Measurements from ENCODE around the gene FSTL1. TPM values are rescaled to one million over a fixed set of nuclear protein-coding genes. Genes with fewer than 3 reads are reported as not detected.

Gene FSTL1
- total and polyA plus RNA-seq, 2 of the 8 experiments (the other 6 are each of a cell fraction or from before 2014, with no cell fraction given) = 158 to 516 TPM

- H2BK5ac ChIP-seq (ENCODE audit: low read depth, low read length) = no peak overlapping the region
- 91% methylated on average over 4 of the region's 4 CpGs; no CpG with 5 or more reads in 1 of the 2 experiments for WGBS, 2 experiments (ENCODE audit: extremely low coverage in 1 of 2, insufficient coverage in 1 of 2, insufficient read length in 1 of 2, insufficient replicate concordance in 2 of 2, low coverage in 1 of 2, low lambda C conversion rate in 2 of 2, missing lambda C conversion rate in 1 of 2)
- no peak for TF ChIP-seq JUND (IDR thresholded peaks at IDR 0.05; ENCODE audit: low read length)
- no peak for TF ChIP-seq SP2 (IDR thresholded peaks at IDR 0.05; ENCODE audit: low read length)
- no peak for TF ChIP-seq YY1 (IDR thresholded peaks at IDR 0.05; ENCODE audit: low read depth, low read length)
- no peak for TF ChIP-seq ATF2 (IDR thresholded peaks at IDR 0.05; ENCODE audit: low read length)
- TF ChIP-seq CBX8 (IDR thresholded peaks at IDR 0.05; ENCODE audit: borderline replicate concordance, low read depth, low read length) = no peak
- TF ChIP-seq E2F6 (IDR thresholded peaks at IDR 0.05) = no peak
- TF ChIP-seq RAD21 (IDR thresholded peaks at IDR 0.05 in 1 of 2, conservative IDR thresholded peaks at IDR 0.05 in 1 of 2; ENCODE audit: low read depth in 2 of 2, low read length in 2 of 2) = no peak
- TF ChIP-seq SIN3A (conservative IDR thresholded peaks at IDR 0.05 in 1 of 2, IDR thresholded peaks at IDR 0.05 in 1 of 2; ENCODE audit: low read depth in 1 of 2, low read length in 2 of 2) = no peak
- no peak for TF ChIP-seq NANOG (IDR thresholded peaks at IDR 0.05; ENCODE audit: insufficient read depth, low read depth, low read length, poor library complexity, severe bottlenecking)
- TF ChIP-seq GTF2F1 (IDR thresholded peaks at IDR 0.05; ENCODE audit: borderline replicate concordance, low read depth, low read length) = no peak
- no peak for TF ChIP-seq ASH2L (IDR thresholded peaks at IDR 0.05; ENCODE audit: low read length)
These were observed 27.0 kb upstream of the FSTL1 start for GRCh38 chr3:120477781-120478180.

More at GRCh38 chr3:120477781-120478180, 27.0 kb upstream of the FSTL1 start:
- Histone ChIP-seq H3K79me1 (ENCODE audit: low read depth, low read length) (no peaks in the 10 kb centered on the region), H3K18ac (ENCODE audit: extremely low read depth, low read length) (no peak overlapping the region; the same call in 1 of the 2 replicates), H3K4me1 (replicated peaks in 1 of 4; ENCODE audit: control insufficient read depth in 3 of 4, insufficient read depth in 4 of 4, low read length in 3 of 4) (peaks cover 1 to 12% (median 4%) of the 10 kb centered on the region in 4 experiments; a peak in 5 of 7 replicates), H3K4me2 (ENCODE audit: insufficient read depth in 1 of 2, low read depth in 2 of 2, low read length in 2 of 2) (no peak overlapping the region), H3K56ac (replicated peaks; ENCODE audit: insufficient read length, low read depth, low read length) (no peak overlapping the region), H2AK5ac (ENCODE audit: low read depth, low read length) (no peak overlapping the region), H3K23ac (ENCODE audit: insufficient read length) (no peak overlapping the region), H4K20me1 (replicated peaks in 1 of 2; ENCODE audit: control insufficient read depth in 1 of 2, insufficient read depth in 2 of 2, low read length in 2 of 2) (no peaks in the 10 kb centered on the region), H3K79me2 (ENCODE audit: control insufficient read depth in 1 of 2, insufficient read depth in 2 of 2, low read length in 2 of 2) (no peaks in the 10 kb centered on the region), H3K27me3 (replicated peaks in 1 of 4; ENCODE audit: control insufficient read depth in 3 of 4, extremely low read depth in 1 of 4, insufficient read depth in 3 of 4, low read length in 3 of 4) (no peaks in the 10 kb centered on the region), H2BK20ac (ENCODE audit: low read length) (no peak overlapping the region), H4K8ac (ENCODE audit: extremely low read depth, insufficient read depth, low read length) (no peak overlapping the region), H3K14ac (ENCODE audit: insufficient read length) (no peak overlapping the region), H3K36me3 (ENCODE audit: control insufficient read depth in 2 of 4, insufficient read depth in 4 of 4, low read length in 3 of 4) (no peaks in the 10 kb centered on the region), H2AFZ (ENCODE audit: low read length) (no peak overlapping the region; the same call in 1 of the 2 replicates), H3K9me3 (ENCODE audit: insufficient read depth in 2 of 2, low read depth in 1 of 2, low read length in 1 of 2) (no peaks in the 10 kb centered on the region; a peak in 1 of 4 replicates), H3K27ac (ENCODE audit: low read depth, low read length) (no peak overlapping the region), H3K4ac (replicated peaks; ENCODE audit: insufficient read length, low read depth, low read length) (no peak overlapping the region), H4K91ac (replicated peaks; ENCODE audit: insufficient read length, low read length) (no peak overlapping the region), H2BK12ac (ENCODE audit: low read depth, low read length) (no peak overlapping the region), H4K5ac (ENCODE audit: insufficient read length, low read depth, low read length) (no peak overlapping the region), H3K4me3 (ENCODE audit: extremely low read depth in 1 of 4, insufficient read depth in 2 of 4, low read depth in 3 of 4, low read length in 4 of 4) (no peak overlapping the region), H3K9ac (replicated peaks in 1 of 4; ENCODE audit: extremely low read depth in 1 of 4, low read depth in 3 of 4, low read length in 3 of 4) (no peak overlapping the region), H3K23me2 (ENCODE audit: low read depth, low read length) (no peaks in the 10 kb centered on the region), H2BK15ac (ENCODE audit: low read length) (no peak overlapping the region), H2BK120ac (replicated peaks; ENCODE audit: low read depth, low read length) (no peak overlapping the region)
- ChIA-PET CTCF (ENCODE audit: partially characterized antibody) (interaction anchor here (0.7 to 1.6 kb wide), 4 partner anchors 10 to 31 kb away, joined by 3 to 6 read pairs (median 4); no protein-coding TSS in a partner anchor), POLR2A (ENCODE audit: partially characterized antibody) (interaction anchor here (1.4 to 1.6 kb wide), 2 partner anchors 10 to 27 kb away, joined by 3 to 4 read pairs; partner anchors contain the start of gene FSTL1)
- FAIRE-seq (no peak), DNase-seq (ENCODE audit: low read depth in 1 of 2, low spot score in 2 of 2) (no peak)
